GM20431 (cell line): ENCODE results near the gene NPAS2.

Experiments used
- in situ Hi-C: fragments of 300-500 bp; cut with MseI, MboI; formaldehyde crosslinking; loops from one replicate; pipeline ENCODE4 v1.15.0; 2020; ENCODE audit warnings: low sequenced_read_pairs; ENCODE audit not compliant: unreplicated experiment

NPAS2 gene

GRCh38 chr2:100820523-100821254 is 750 bp downstream of the NPAS2 start:
- in situ Hi-C loops, result no loop called here

DNA sequence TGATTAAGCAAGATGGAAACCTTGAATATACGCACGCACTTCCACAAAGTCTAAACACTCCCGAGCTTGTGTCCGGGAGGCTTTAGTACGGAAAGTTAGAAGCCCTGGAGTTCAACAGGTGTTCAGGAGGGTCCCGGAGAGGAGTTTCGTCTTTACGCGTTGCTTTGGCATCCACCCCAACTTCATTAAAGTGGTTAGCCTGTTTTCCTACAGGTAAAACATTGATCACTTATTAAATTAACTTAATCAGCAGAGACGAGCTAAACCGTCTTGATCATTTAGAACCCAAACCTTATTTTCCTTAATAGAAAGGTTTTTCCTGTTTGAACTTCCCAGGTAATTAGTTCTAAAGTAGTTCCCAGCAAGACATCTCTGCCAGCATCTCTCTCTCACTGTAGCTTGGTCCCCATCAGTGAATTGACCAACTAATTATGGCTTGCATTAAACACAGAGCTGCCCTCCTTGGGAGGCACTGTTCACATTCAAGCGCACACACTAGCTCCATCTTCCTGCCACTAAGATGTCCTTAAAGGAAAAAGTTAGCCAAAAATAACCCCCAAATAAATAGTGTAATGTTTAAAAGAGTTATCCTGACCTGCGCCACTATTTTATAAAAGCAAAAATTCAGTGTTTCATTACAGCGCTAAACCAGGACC is 1.4 kb downstream of the NPAS2 start:
- in situ Hi-C loops, result no loop called here

GRCh38 chr2:100821911-100822265 is 1.9 kb downstream of the NPAS2 start:
- in situ Hi-C loops, result no loop called here

- in situ Hi-C loops, result no loop called here
Measured at GRCh38 chr2:100822587-100823248, 2.8 kb downstream of the NPAS2 start.

DNA sequence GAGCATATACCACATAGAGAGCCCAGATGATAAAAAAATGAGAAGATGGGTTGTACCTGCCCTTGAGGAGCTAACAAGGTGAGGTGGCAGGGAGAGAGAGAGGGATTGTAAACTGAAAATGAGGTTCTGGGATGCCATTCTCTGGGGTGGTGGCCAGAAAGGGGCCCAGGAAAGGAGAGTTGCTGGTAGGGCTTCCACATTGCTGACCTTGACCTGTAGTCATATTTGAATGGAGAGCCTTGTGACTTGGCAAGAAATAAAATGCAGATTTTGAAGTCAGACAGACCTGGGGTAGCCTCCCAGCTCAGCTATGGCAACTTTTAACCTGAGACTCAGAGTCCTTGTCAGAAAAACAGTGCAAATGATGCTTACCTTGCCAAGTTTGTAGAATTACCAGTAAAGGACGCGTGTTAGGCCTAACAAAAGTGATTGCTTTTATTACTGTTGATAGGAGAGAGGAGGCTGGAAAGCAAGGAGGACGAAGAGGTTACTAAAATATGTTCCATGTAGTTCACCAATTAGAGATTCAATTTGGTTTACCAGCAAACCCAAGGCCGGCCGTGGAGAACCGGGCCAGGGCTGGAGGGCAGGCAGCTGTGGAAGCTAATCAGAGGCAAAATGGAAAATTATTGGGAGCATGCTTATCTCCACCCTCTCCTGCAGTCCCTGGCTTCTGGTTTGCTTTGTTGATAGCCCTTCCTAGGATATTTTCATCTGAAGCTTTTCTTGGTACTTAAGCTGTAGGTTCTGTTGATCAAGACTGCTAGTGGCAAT is 3.9 kb downstream of the NPAS2 start:
- in situ Hi-C loops, result no loop called here

GRCh38 chr2:100824842-100825241 is 4.9 kb downstream of the NPAS2 start:
- in situ Hi-C loops, result no loop called here

GRCh38 chr2:100826494-100826893 is 6.6 kb downstream of the NPAS2 start:
- in situ Hi-C loops, result no loop called here

- in situ Hi-C loops, result no loop called here
Measured at GRCh38 chr2:100831158-100831750, 11.3 kb downstream of the NPAS2 start.

DNA sequence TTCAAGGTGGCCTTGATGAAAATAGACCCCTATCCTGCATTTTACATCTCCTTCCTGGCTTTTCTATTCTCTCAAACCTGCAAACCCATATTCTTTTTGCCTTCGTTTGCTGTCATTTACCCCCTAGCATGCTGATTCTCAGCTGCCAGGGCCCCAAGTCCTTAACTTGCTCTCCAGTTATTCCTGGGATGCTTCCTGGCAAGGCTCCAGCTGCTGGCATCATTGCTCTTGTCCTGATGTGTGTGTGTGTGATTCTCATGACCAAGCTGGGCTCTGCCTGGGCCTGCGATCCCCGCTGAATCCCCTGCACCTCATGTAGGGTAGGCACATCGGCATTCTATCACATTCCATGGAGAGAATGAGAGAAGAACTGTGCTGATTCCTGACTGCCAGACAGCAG is 11.9 kb downstream of the NPAS2 start:
- in situ Hi-C loops, result no loop called here

- in situ Hi-C loops, result no loop called here
Measured at GRCh38 chr2:100832885-100833284, 12.9 kb downstream of the NPAS2 start.

- in situ Hi-C loops, result no loop called here
Measured at GRCh38 chr2:100833331-100833730, 13.4 kb downstream of the NPAS2 start.

GRCh38 chr2:100834221-100834620 is 14.3 kb downstream of the NPAS2 start:
- in situ Hi-C loops, result no loop called here

GRCh38 chr2:100835006-100835659 is 15.2 kb downstream of the NPAS2 start:
- in situ Hi-C loops, result no loop called here

DNA sequence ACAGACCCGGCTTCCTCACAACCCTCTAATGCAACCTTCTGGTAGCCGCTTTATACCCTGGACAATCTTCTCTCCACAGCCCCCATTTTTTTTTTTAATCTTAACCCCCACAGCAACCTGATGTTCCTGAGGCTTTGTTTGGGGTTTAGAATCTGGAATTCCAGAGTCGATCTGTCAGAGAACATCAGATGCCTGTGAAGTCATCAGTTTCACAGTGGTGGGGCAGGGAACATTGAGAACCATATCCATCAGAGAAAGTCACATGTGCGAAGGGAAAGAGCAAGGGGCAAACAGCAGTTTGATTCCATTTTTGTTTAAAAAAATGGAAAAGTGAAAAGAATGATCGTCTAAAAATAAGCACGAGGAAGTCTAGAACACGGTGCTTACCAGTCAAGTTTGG is 20.6 kb downstream of the NPAS2 start:
- in situ Hi-C loops, result no loop called here

GRCh38 chr2:100842241-100842922 is 22.4 kb downstream of the NPAS2 start:
- in situ Hi-C loops, result no loop called here

DNA sequence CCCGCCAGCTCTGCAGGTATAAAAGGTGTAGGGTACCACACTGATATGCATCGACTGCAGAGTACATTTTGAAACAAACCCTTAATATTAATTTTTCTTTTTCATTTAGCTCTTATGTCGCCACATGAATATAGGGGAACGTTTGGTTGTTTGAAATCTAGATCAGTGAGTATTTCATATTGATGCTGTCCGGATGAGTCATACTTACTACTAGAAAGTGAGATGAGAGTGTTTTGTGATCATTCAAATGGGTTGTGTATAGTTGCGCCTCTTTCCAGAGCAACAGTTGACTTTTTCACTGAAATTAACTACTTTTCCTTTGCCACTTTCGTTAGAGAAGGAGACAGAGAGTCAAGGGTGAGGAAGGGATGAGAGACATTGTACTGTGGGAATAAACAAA is 24.6 kb downstream of the NPAS2 start:
- in situ Hi-C loops, result no loop called here

DNA sequence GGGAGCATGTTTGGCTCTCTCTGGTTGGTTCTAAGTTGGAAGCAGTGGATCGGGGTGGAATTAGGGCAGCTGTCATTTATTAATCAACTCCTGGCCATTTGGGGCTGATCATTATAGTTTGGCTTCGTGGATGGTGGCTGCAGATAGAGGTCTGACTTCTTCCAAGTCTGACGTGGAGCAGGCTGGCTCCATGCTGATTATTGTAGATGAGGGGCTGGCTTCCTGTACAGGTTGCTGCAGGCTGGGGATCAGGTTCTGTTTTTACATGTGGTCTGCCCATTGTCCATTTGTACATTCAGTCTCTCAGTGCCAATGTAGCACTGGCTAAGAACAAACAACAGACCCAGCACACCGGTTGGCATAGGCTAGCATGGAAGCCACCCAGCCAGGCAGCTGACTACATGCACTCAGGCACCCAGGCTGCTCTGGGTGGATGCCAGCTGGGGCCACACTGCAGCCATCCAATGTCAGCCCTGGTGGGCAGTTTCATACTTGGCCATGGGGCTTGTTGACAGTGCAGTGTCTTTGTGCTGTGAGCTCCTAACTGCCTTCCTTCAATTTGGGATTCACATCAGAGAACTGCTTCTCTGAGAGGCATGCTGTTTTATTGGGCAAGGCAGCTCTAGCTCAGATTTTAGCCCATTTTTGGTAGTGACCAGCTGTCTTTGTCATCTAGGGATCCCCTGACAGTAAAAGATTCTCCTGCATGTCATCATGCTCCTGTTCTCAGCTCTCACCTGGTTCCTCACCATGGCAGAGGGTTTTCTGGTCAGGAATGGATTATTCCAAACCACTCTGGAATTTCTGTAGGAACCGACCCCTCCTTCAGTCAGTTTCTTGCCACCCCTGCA is 25.4 kb downstream of the NPAS2 start:
- in situ Hi-C loops, result no loop called here

- in situ Hi-C loops, result no loop called here
Measured at GRCh38 chr2:100846716-100847115, 26.8 kb downstream of the NPAS2 start.
